H1 (cell line): ENCODE measurements around the gene DCBLD1. TPM values are rescaled to one million over a fixed set of nuclear protein-coding genes. Genes with fewer than 3 reads are reported as not detected.

Experiments
- CTCF ChIA-PET: fragments of 300-600 bp; sonication (Branson Sonifier 250); formaldehyde crosslinking; loops from one replicate; lab custom pipeline; 2021; ENCODE audit not compliant: partially characterized antibody; lab: Charles Lee
- POLR2A ChIA-PET: fragments of 300-600 bp; sonication (Branson Sonifier 250); formaldehyde crosslinking; loops from one replicate; lab custom pipeline; 2021; ENCODE audit warnings: inconsistent platforms; ENCODE audit not compliant: partially characterized antibody; lab: Charles Lee
- DNase-seq, 2 experiments: peaks; one replicate each; pipeline versions ENCODE4 v3.0.0 to v3.0.0-alpha.2; 2010 to 2022; ENCODE audit warnings: low spot score in 2 of 2, low read depth in 1 of 2, mixed read lengths in 1 of 2
- FAIRE-seq: peaks from 2 replicates; lab custom pipeline; 2011; peaks lifted over from hg19 to GRCh38; lab: Jason Lieb, UNC
- H2AFZ ChIP-seq: 2 replicates; pipeline ENCODE4 v1.8.1; 2012; ENCODE audit warnings: low read length, inconsistent platforms
- H2AK5ac ChIP-seq: 2 replicates; pipeline ENCODE4 v1.6.1; 2013; ENCODE audit warnings: low read depth, low read length
- H2BK120ac ChIP-seq: replicated peaks from 2 replicates; pipeline ENCODE3; 2013; ENCODE audit warnings: low read depth, low read length, inconsistent platforms
- H2BK12ac ChIP-seq: 2 replicates; pipeline ENCODE4 v1.6.1; 2013; ENCODE audit warnings: low read depth, low read length
- H2BK15ac ChIP-seq: 2 replicates; pipeline ENCODE4 v1.6.1; 2013; ENCODE audit warnings: low read length
- H2BK20ac ChIP-seq: 2 replicates; pipeline ENCODE4 v1.6.1; 2013; ENCODE audit warnings: low read length
- H2BK5ac ChIP-seq: 2 replicates; pipeline ENCODE4 v1.6.1; 2013; ENCODE audit warnings: low read depth, low read length
- H3K14ac ChIP-seq: 2 replicates; pipeline ENCODE4 v1.6.1; 2013; ENCODE audit warnings: inconsistent platforms; ENCODE audit not compliant: insufficient read length
- H3K18ac ChIP-seq: 2 replicates; pipeline ENCODE4 v1.6.1; 2013; ENCODE audit warnings: low read length; ENCODE audit errors: extremely low read depth
- H3K23ac ChIP-seq: 2 replicates; pipeline ENCODE4 v1.6.1; 2013; ENCODE audit warnings: inconsistent platforms; ENCODE audit not compliant: insufficient read length
- H3K23me2 ChIP-seq: 2 replicates; pipeline ENCODE4 v1.6.1; 2013; ENCODE audit warnings: low read depth, low read length
- H3K27ac ChIP-seq: 2 replicates; pipeline ENCODE4 v1.6.1; 2011; ENCODE audit warnings: low read depth, low read length, inconsistent platforms
- H3K27me3 ChIP-seq, 4 experiments: replicated peaks in 1 of 4; 1 replicate in 1 of 4; 2 replicates in 3 of 4; pipeline versions ENCODE4 v1.6.1 to v1.8.1; 2011 to 2013; ENCODE audit warnings: low read length in 3 of 4, mild to moderate bottlenecking in 3 of 4, inconsistent platforms in 2 of 4, mixed read lengths in 2 of 4, moderate library complexity in 1 of 4; ENCODE audit not compliant: control insufficient read depth in 3 of 4, insufficient read depth in 3 of 4; ENCODE audit errors: extremely low read depth in 1 of 4
- H3K36me3 ChIP-seq, 4 experiments: 2 replicates each; pipeline versions ENCODE4 v1.6.1 to v1.8.1; 2011 to 2013; ENCODE audit warnings: mild to moderate bottlenecking in 4 of 4, low read length in 3 of 4, moderate library complexity in 2 of 4, control low read depth in 1 of 4, inconsistent platforms in 1 of 4; ENCODE audit not compliant: insufficient read depth in 4 of 4, control insufficient read depth in 2 of 4
- H3K4ac ChIP-seq: replicated peaks from 2 replicates; pipeline ENCODE3; 2013; ENCODE audit warnings: low read length, low read depth, mixed read lengths, inconsistent platforms; ENCODE audit not compliant: insufficient read length
- H3K4me1 ChIP-seq, 4 experiments: replicated peaks in 1 of 4; 1 replicate in 1 of 4; 2 replicates in 3 of 4; pipeline versions ENCODE4 v1.6.1 to v1.8.1; 2011 to 2013; ENCODE audit warnings: low read length in 3 of 4, inconsistent platforms in 2 of 4, mixed read lengths in 1 of 4; ENCODE audit not compliant: insufficient read depth in 4 of 4, control insufficient read depth in 3 of 4
- H3K4me2 ChIP-seq, 2 experiments: 2 replicates each; pipeline versions ENCODE4 v1.6.1 to v1.8.1; 2011 to 2013; ENCODE audit warnings: low read depth in 2 of 2, low read length in 2 of 2, control low read depth in 1 of 2, inconsistent platforms in 1 of 2, mild to moderate bottlenecking in 1 of 2; ENCODE audit not compliant: insufficient read depth in 1 of 2
- H3K4me3 ChIP-seq, 4 experiments: fragments of 200-600, 300-600 bp in 1 of 4; sonication (generic), shearing (Covaris generic), sonication (Bioruptor Twin) in 1 of 4; 2 replicates each; pipeline versions ENCODE4 v1.5.1 to v1.8.1; 2011 to 2016; ENCODE audit warnings: low read length in 4 of 4, low read depth in 3 of 4, control low read depth in 2 of 4, inconsistent platforms in 2 of 4, mild to moderate bottlenecking in 2 of 4, mixed read lengths in 1 of 4, moderate library complexity in 1 of 4; ENCODE audit not compliant: insufficient read depth in 2 of 4; ENCODE audit errors: extremely low read depth in 1 of 4
- H3K56ac ChIP-seq: replicated peaks from 2 replicates; pipeline ENCODE3; 2013; ENCODE audit warnings: low read depth, mild to moderate bottlenecking, mixed read lengths, low read length, inconsistent platforms; ENCODE audit not compliant: insufficient read length
- H3K79me1 ChIP-seq: 2 replicates; pipeline ENCODE4 v1.6.1; 2013; ENCODE audit warnings: low read depth, low read length, control low read depth
- H3K79me2 ChIP-seq, 2 experiments: 2 replicates each; pipeline versions ENCODE4 v1.6.1 to v1.8.1; 2012 to 2013; ENCODE audit warnings: low read length in 2 of 2, mild to moderate bottlenecking in 2 of 2, inconsistent platforms in 1 of 2; ENCODE audit not compliant: insufficient read depth in 2 of 2, control insufficient read depth in 1 of 2
- H3K9ac ChIP-seq, 4 experiments: replicated peaks in 1 of 4; 1 replicate in 1 of 4; 2 replicates in 3 of 4; pipeline versions ENCODE4 v1.6.1 to v1.8.1; 2011 to 2013; ENCODE audit warnings: low read depth in 3 of 4, low read length in 3 of 4, control low read depth in 2 of 4, mild to moderate bottlenecking in 2 of 4, moderate library complexity in 2 of 4, inconsistent platforms in 1 of 4; ENCODE audit errors: extremely low read depth in 1 of 4
- H3K9me3 ChIP-seq, 2 experiments: 2 replicates each; pipeline versions ENCODE4 v1.6.1 to v1.8.1; 2012 to 2013; ENCODE audit warnings: mild to moderate bottlenecking in 2 of 2, moderate library complexity in 2 of 2, control low read depth in 1 of 2, inconsistent platforms in 1 of 2, low read depth in 1 of 2, low read length in 1 of 2, mixed read lengths in 1 of 2; ENCODE audit not compliant: insufficient read depth in 2 of 2
- H4K20me1 ChIP-seq, 2 experiments: replicated peaks in 1 of 2; 2 replicates each; pipeline versions ENCODE3 to v1.8.1; 2011 to 2013; ENCODE audit warnings: inconsistent platforms in 2 of 2, low read length in 2 of 2, mild to moderate bottlenecking in 1 of 2; ENCODE audit not compliant: insufficient read depth in 2 of 2, control insufficient read depth in 1 of 2
- H4K5ac ChIP-seq: 2 replicates; pipeline ENCODE4 v1.6.1; 2013; ENCODE audit warnings: low read length, low read depth, mixed read lengths, inconsistent platforms; ENCODE audit not compliant: insufficient read length
- H4K8ac ChIP-seq: 2 replicates; pipeline ENCODE4 v1.8.0; 2013; ENCODE audit warnings: mild to moderate bottlenecking, moderate library complexity, low read length, inconsistent platforms; ENCODE audit not compliant: insufficient read depth; ENCODE audit errors: extremely low read depth
- H4K91ac ChIP-seq: replicated peaks from 2 replicates; pipeline ENCODE3; 2013; ENCODE audit warnings: low read length, mixed read lengths, inconsistent platforms; ENCODE audit not compliant: insufficient read length
- ATF2 ChIP-seq: IDR thresholded peaks from 2 replicates; pipeline ENCODE4 v1.6.1; 2012; ENCODE audit warnings: low read length, inconsistent platforms
- CREB1 ChIP-seq: IDR thresholded peaks from 2 replicates; pipeline ENCODE4 v1.6.1; 2012; ENCODE audit warnings: inconsistent platforms
- CTCF ChIP-seq, 3 experiments: IDR thresholded peaks; 1 replicate in 2 of 3; 2 replicates in 1 of 3; pipeline versions ENCODE4 v1.5.1 to v1.6.1; 2011; ENCODE audit warnings: low read length in 3 of 3, mild to moderate bottlenecking in 3 of 3, inconsistent platforms in 2 of 3, low read depth in 1 of 3, moderate library complexity in 1 of 3; ENCODE audit not compliant: insufficient read depth in 1 of 3; ENCODE audit errors: control extremely low read depth in 1 of 3
- EZH2 ChIP-seq: fragments of 200-600 bp; sonication (generic); IDR thresholded peaks from 2 replicates; pipeline ENCODE4 v1.7.1; 2012; ENCODE audit warnings: low read depth, mild to moderate bottlenecking, moderate library complexity, low read length, inconsistent platforms; ENCODE audit not compliant: severe bottlenecking
- RFX5 ChIP-seq: IDR thresholded peaks from 2 replicates; pipeline ENCODE4 v1.6.1; 2011; ENCODE audit warnings: low read depth, low read length, improper control_type of control experiment, borderline replicate concordance
- RNF2 ChIP-seq: fragments of 200-900, 300-1000 bp; sonication (generic); IDR thresholded peaks from 2 replicates; pipeline ENCODE4 v1.7.1; 2016; ENCODE audit warnings: borderline replicate concordance, low read depth, mild to moderate bottlenecking, antibody characterized with exemption, low read length; ENCODE audit not compliant: poor library complexity, severe bottlenecking; ENCODE audit errors: missing control alignments
- SP2 ChIP-seq: IDR thresholded peaks from 2 replicates; pipeline ENCODE4 v1.6.1; 2012; ENCODE audit warnings: mild to moderate bottlenecking, low read length, inconsistent platforms
- TAF1 ChIP-seq: IDR thresholded peaks from 2 replicates; pipeline ENCODE4 v1.6.1; 2011; ENCODE audit warnings: mild to moderate bottlenecking, low read depth, low read length
- TBP ChIP-seq: IDR thresholded peaks from 2 replicates; pipeline ENCODE4 v1.6.1; 2011; ENCODE audit warnings: low read depth, low read length, improper control_type of control experiment
- WGBS, 2 experiments: shearing (Covaris generic) in 1 of 2; methylation state at CpG; one replicate each; pipeline versions ENCODE4 v1.1.6 to v1.1.7; 2013 to 2015; ENCODE audit warnings: low lambda C conversion rate in 2 of 2, mixed read lengths in 2 of 2, inconsistent platforms in 1 of 2, low coverage in 1 of 2, missing lambda C conversion rate in 1 of 2; ENCODE audit not compliant: insufficient replicate concordance in 2 of 2, insufficient coverage in 1 of 2, insufficient read length in 1 of 2; ENCODE audit errors: extremely low coverage in 1 of 2, missing lambda C conversion rate in 1 of 2; 5-methylcytosine and 5-hydroxymethylcytosine counted together
- polyA plus RNA-seq, 7 experiments: library from polyadenylated mRNA; depleted of rRNA in 3 of 7; stranded (reverse) in 5 of 7; unstranded in 2 of 7; fragments of >200 nt in 5 of 7; fragments of 200-250 nt in 2 of 7; gene quantifications; 1 replicate in 5 of 7; 2 replicates in 1 of 7; 4 replicates in 1 of 7; pipeline versions ENCODE4 v1.2.1 to v1.2.3, GENCODE V29; 2011 to 2013; ENCODE audit warnings: missing spikeins in 2 of 7, mixed read lengths in 2 of 7
- total RNA-seq: library from RNA; stranded (reverse); fragmentation: NEBNext Ultra II Directional; extraction: Animal tissue kit (Norgen Biotek cat#: 25700); gene quantifications from 2 replicates; pipeline ENCODE4 v1.2.1, GENCODE V29; 2021

DCBLD1 gene
- total and polyA plus RNA-seq, 2 of the 8 experiments (the other 6 are each of a cell fraction or from before 2014, with no cell fraction given), result 3.9 to 11.2 TPM

- Histone ChIP-seq H3K27me3 (peaks cover 0 to 7% (median 2%) of the 10 kb centered on the region in 4 experiments; a peak in 2 of 7 replicates), H3K23ac (no peak overlapping the region), H3K27ac (no peak overlapping the region), H3K56ac (no peak overlapping the region), H3K23me2 (peaks cover 8% of the 10 kb centered on the region), H3K14ac (no peak overlapping the region), H3K4me1 (no peaks in the 10 kb centered on the region; a peak in 2 of 7 replicates), H3K79me1 (no peaks in the 10 kb centered on the region), H2AK5ac (no peak overlapping the region), H3K4ac (no peak overlapping the region), H3K18ac (no peak overlapping the region), H2BK15ac (no peak overlapping the region), H3K9me3 (peaks cover 5 to 8% of the 10 kb centered on the region in 2 experiments; a peak in 2 of 4 replicates), H4K91ac (no peak overlapping the region), H3K36me3 (peaks cover 0 to 3% (median 0%) of the 10 kb centered on the region in 4 experiments; a peak in 2 of 8 replicates), H2BK5ac (no peak overlapping the region), H3K9ac (no peak overlapping the region), H2BK120ac (no peak overlapping the region), H3K4me3 (no peak overlapping the region), H2AFZ (no peak overlapping the region), H4K8ac (no peak overlapping the region), H2BK20ac (no peak overlapping the region), H3K79me2 (no peaks in the 10 kb centered on the region), H2BK12ac (no peak overlapping the region), H3K4me2 (no peak overlapping the region), H4K20me1 (no peaks in the 10 kb centered on the region), H4K5ac (no peak overlapping the region)
- 93% methylated on average over 7 of the region's 7 CpGs; no CpG with 5 or more reads in 1 of the 2 experiments for WGBS, 2 experiments
- ChIA-PET POLR2A (no interaction called here), CTCF (interaction anchor here (1.6 kb wide), 1 partner anchor 53 kb away, joined by 3 read pairs; no protein-coding TSS in a partner anchor)
- no peak for FAIRE-seq
- DNase-seq, result no peak
- no peak for TF ChIP-seq CTCF (IDR thresholded peaks at IDR 0.05; ENCODE audit: control extremely low read depth in 1 of 3, insufficient read depth in 1 of 3, low read depth in 1 of 3, low read length in 3 of 3)
- no peak for TF ChIP-seq RFX5
- no peak for TF ChIP-seq TAF1
- no peak for TF ChIP-seq ATF2
- no peak for TF ChIP-seq EZH2
- no peak for TF ChIP-seq TBP
- no peak for TF ChIP-seq SP2
- no peak for TF ChIP-seq RNF2
- no peak for TF ChIP-seq CREB1
Measured at GRCh38 chr6:117487821-117488220, 5.3 kb downstream of the DCBLD1 start.
